ENCODE results near the gene FRYL.
"Not testable (repeated sequence)": the region's sequence is repeated elsewhere in the genome, so short reads cannot be mapped to it uniquely, and the experiment has no call there.

FRYL gene

GRCh38 chr4:48705609-48706008, 74.5 kb downstream of the FRYL start:
- TF ChIP-seq CTCF (IDR thresholded peaks at IDR 0.05; ENCODE audit: insufficient read depth, missing control alignments) = no peak
- no peak for FAIRE-seq
- DNase-seq (ENCODE audit: insufficient read length, low spot score) = no peak

- DNase-seq (ENCODE audit: insufficient read length, low spot score) (no peak), FAIRE-seq (no peak)
- no peak for TF ChIP-seq CTCF (IDR thresholded peaks at IDR 0.05; ENCODE audit: insufficient read depth, missing control alignments)
These were observed 75.8 kb downstream of the FRYL start for GRCh38 chr4:48704091-48704802.

GRCh38 chr4:48699475-48699874, 80.6 kb downstream of the FRYL start:
- FAIRE-seq = no peak
- TF ChIP-seq CTCF (IDR thresholded peaks at IDR 0.05; ENCODE audit: insufficient read depth, missing control alignments) = no peak
- DNase-seq (ENCODE audit: insufficient read length, low spot score) = no peak

GRCh38 chr4:48698029-48698971, 81.8 kb downstream of the FRYL start:
- DNase-seq (ENCODE audit: insufficient read length, low spot score) (no peak), FAIRE-seq (no peak)

GRCh38 chr4:48697516-48697915, 82.6 kb downstream of the FRYL start:
- DNase-seq (ENCODE audit: insufficient read length, low spot score); FAIRE-seq: not testable (repeated sequence)

More at GRCh38 chr4:48698029-48698971, 81.8 kb downstream of the FRYL start:
- TF ChIP-seq CTCF (IDR thresholded peaks at IDR 0.05; ENCODE audit: insufficient read depth, missing control alignments) = no peak

- DNase-seq (ENCODE audit: insufficient read length, low spot score) = no peak
- no peak for FAIRE-seq
- TF ChIP-seq CTCF (IDR thresholded peaks at IDR 0.05; ENCODE audit: insufficient read depth, missing control alignments) = no peak
These were observed 85.3 kb downstream of the FRYL start for GRCh38 chr4:48694824-48695223.

GRCh38 chr4:48693856-48694574, 86.1 kb downstream of the FRYL start:
- FAIRE-seq (no peak), DNase-seq (ENCODE audit: insufficient read length, low spot score) (no peak)
- no peak for TF ChIP-seq CTCF (IDR thresholded peaks at IDR 0.05; ENCODE audit: insufficient read depth, missing control alignments)
